B cell (primary cell): ENCODE data around the gene NEU4. TPM values are rescaled to one million over a fixed set of nuclear protein-coding genes. Genes with fewer than 3 reads are reported as not detected.

Experiments used
- ATAC-seq: fragments of 200-7000 bp; cut with Tn5 transposase; one replicate; pipeline ENCODE4 v1.10.0; 2021; ENCODE audit warnings: low read depth, mild to moderate bottlenecking, moderate number of reproducible peaks, moderate library complexity
- CTCF ChIA-PET: fragments of 350-600 bp; sonication (Branson Sonifier 250); formaldehyde crosslinking; loops from one replicate; lab custom pipeline; 2021; ENCODE audit warnings: antibody characterized with exemption, inconsistent platforms; lab: Charles Lee
- POLR2A ChIA-PET: fragments of 350-600 bp; sonication (Branson Sonifier 250); formaldehyde crosslinking; loops from one replicate; lab custom pipeline; 2021; ENCODE audit warnings: antibody characterized with exemption; lab: Charles Lee
- DNase-seq: peaks from one replicate; pipeline ENCODE4 v3.0.0; 2013
- H2AFZ ChIP-seq: 2 replicates; pipeline ENCODE4 v1.6.1; 2012; ENCODE audit warnings: mild to moderate bottlenecking, low read depth, low read length; ENCODE audit not compliant: insufficient read depth, poor library complexity, severe bottlenecking
- H3K27ac ChIP-seq, 2 donors: 1 replicate in 1 of 2; 2 replicates in 1 of 2; pipeline ENCODE4 v1.5.1; 2012 to 2013; ENCODE audit warnings: low read length in 2 of 2, mild to moderate bottlenecking in 2 of 2, moderate library complexity in 1 of 2
- H3K27me3 ChIP-seq, 4 experiments: fragments of 200-600 bp in 1 of 4; sonication (generic) in 1 of 4; replicated peaks in 1 of 4; 1 replicate in 2 of 4; 2 replicates in 2 of 4; pipeline versions ENCODE4 v1.6.1 to v1.7.0; 2013 to 2016; ENCODE audit warnings: low read length in 3 of 4, mild to moderate bottlenecking in 2 of 4, mixed read lengths in 1 of 4, moderate library complexity in 1 of 4; ENCODE audit not compliant: insufficient read depth in 4 of 4, control insufficient read depth in 3 of 4; ENCODE audit errors: control extremely low read depth in 1 of 4
- H3K36me3 ChIP-seq, 2 experiments: replicated peaks in 1 of 2; 1 replicate in 1 of 2; 2 replicates in 1 of 2; pipeline versions ENCODE4 v1.6.1 to v1.7.1; 2013; ENCODE audit warnings: low read length in 1 of 2; ENCODE audit not compliant: insufficient read depth in 2 of 2, control insufficient read depth in 1 of 2; ENCODE audit errors: control extremely low read depth in 1 of 2, extremely low read depth in 1 of 2
- H3K4me1 ChIP-seq, 2 donors: fragments of 200-600 bp in 1 of 2; sonication (generic) in 1 of 2; 1 replicate in 1 of 2; 2 replicates in 1 of 2; pipeline versions ENCODE4 v1.5.1 to v1.6.1; 2013 to 2017; ENCODE audit warnings: low read length in 2 of 2; ENCODE audit not compliant: control insufficient read depth in 2 of 2, insufficient read depth in 2 of 2
- H3K4me2 ChIP-seq: replicated peaks from 2 replicates; pipeline ENCODE3; 2012; ENCODE audit warnings: mild to moderate bottlenecking, low read depth, low read length; ENCODE audit not compliant: poor library complexity, severe bottlenecking
- H3K4me3 ChIP-seq, 5 experiments: fragments of 200-600 bp in 1 of 5; sonication (generic) in 1 of 5; 1 replicate in 3 of 5; 2 replicates in 2 of 5; pipeline versions ENCODE4 v1.5.1 to v1.7.0; 2011 to 2016; ENCODE audit warnings: low read length in 4 of 5, mild to moderate bottlenecking in 4 of 5, low read depth in 2 of 5, control low read depth in 1 of 5, moderate library complexity in 1 of 5; ENCODE audit not compliant: insufficient read depth in 1 of 5; ENCODE audit errors: control extremely low read depth in 1 of 5, extremely low read depth in 1 of 5
- H3K79me2 ChIP-seq: fragments of 200-600 bp; sonication (generic); one replicate; pipeline ENCODE4 v1.6.0; 2016; ENCODE audit warnings: low read length; ENCODE audit not compliant: control insufficient read depth, insufficient read depth
- H3K9ac ChIP-seq: fragments of 200-600 bp; sonication (generic); 2 replicates; pipeline ENCODE4 v1.6.1; 2017; ENCODE audit warnings: mild to moderate bottlenecking, low read length, moderate library complexity
- H3K9me3 ChIP-seq, 3 donors: one replicate each; pipeline versions ENCODE4 v1.6.1 to v1.7.1; 2013; ENCODE audit warnings: low read length in 2 of 3; ENCODE audit not compliant: control insufficient read depth in 2 of 3, insufficient read depth in 1 of 3; ENCODE audit errors: control extremely low read depth in 1 of 3
- H4K20me1 ChIP-seq: 2 replicates; pipeline ENCODE4 v1.6.0; 2012; ENCODE audit warnings: mild to moderate bottlenecking, low read length; ENCODE audit not compliant: insufficient read depth, control insufficient read depth, poor library complexity, severe bottlenecking
- H3K27ac Mint-ChIP-seq: one replicate; pipeline ENCODE4 v1.8.0; 2021; ENCODE audit warnings: mixed read lengths
- H3K27me3 Mint-ChIP-seq: one replicate; pipeline ENCODE4 v1.8.0; 2021; ENCODE audit warnings: mixed read lengths
- H3K4me1 Mint-ChIP-seq: one replicate; pipeline ENCODE4 v1.8.0; 2021; ENCODE audit warnings: mixed read lengths
- H3K4me3 Mint-ChIP-seq: one replicate; pipeline ENCODE4 v1.8.0; 2021; ENCODE audit warnings: mixed read lengths
- H3K9me3 Mint-ChIP-seq: one replicate; pipeline ENCODE4 v1.8.0; 2022; ENCODE audit warnings: mixed read lengths; ENCODE audit not compliant: insufficient read depth
- CTCF ChIP-seq: fragments of 200-600 bp; IDR thresholded peaks from one replicate; pipeline ENCODE4 v1.8.0; 2022; ENCODE audit warnings: antibody characterized with exemption, mild to moderate bottlenecking
- EZH2 ChIP-seq: IDR thresholded peaks from 2 replicates; pipeline ENCODE4 v1.6.1; 2012; ENCODE audit warnings: borderline replicate concordance, low read depth, mild to moderate bottlenecking, moderate library complexity, low read length; ENCODE audit not compliant: insufficient read depth, poor library complexity, severe bottlenecking
- WGBS: methylation state at CpG from one replicate; pipeline ENCODE4 v1.1.5; 2013; ENCODE audit warnings: missing lambda C conversion rate; ENCODE audit not compliant: insufficient coverage; 5-methylcytosine and 5-hydroxymethylcytosine counted together
- intact Hi-C: fragments of 100-400 bp; cut with micrococcal nuclease; formaldehyde crosslinking; loops from one replicate; pipeline ENCODE4 v1.10.0; 2022
- polyA plus RNA-seq: library from polyadenylated mRNA; depleted of rRNA; stranded (reverse); fragments of >200 nt; gene quantifications from 2 replicates; pipeline ENCODE4 v1.2.3, GENCODE V29; 2012
- total RNA-seq, 2 donors: library from RNA; stranded (reverse); fragments of 120-200 nt in 1 of 2; gene quantifications; 1 replicate in 1 of 2; 2 replicates in 1 of 2; pipeline versions ENCODE4 v1.2.3 to v1.2.4, GENCODE V29; 2013 to 2022

The NEU4 gene
- total and polyA plus RNA-seq, 2 donors (not counting 1 experiment from before 2014, with no cell fraction given): 0.19 TPM; not detected in 1

- H2AFZ ChIP-seq: peak within 1 kb of the TSS; percentile 20
- peak within 1 kb of the TSS; percentile 81 for H3K4me3 Mint-ChIP-seq
- CTCF ChIA-PET: no interaction called here
- peak within 1 kb of the TSS; percentile 88 for H3K27ac Mint-ChIP-seq
- 89% methylated on average over 20 of the region's 28 CpGs for WGBS
- peak; percentile 47 for DNase-seq
- peaks cover 0 to 29% (median 12%) of the 10 kb centered on the region in 4 experiments for H3K27me3 ChIP-seq
- H4K20me1 ChIP-seq: no peaks in the 10 kb centered on the region
- H3K4me1 ChIP-seq: peaks cover 24 to 40% of the 10 kb centered on the region in 2 donors
- intact Hi-C loops: loop anchor here (1.0 kb wide), 1 partner anchor 14 kb away; no protein-coding TSS in a partner anchor
- POLR2A ChIA-PET: interaction anchor here (1.3 to 1.5 kb wide), 2 partner anchors 10 to 14 kb away, joined by 3 to 8 read pairs; no protein-coding TSS in a partner anchor
- H3K4me2 ChIP-seq: peak within 1 kb of the TSS; percentile 74
- no peaks in the 10 kb centered on the region for H3K36me3 ChIP-seq
- H3K9ac ChIP-seq: peak within 1 kb of the TSS; percentile 32
- peaks cover 0 to 5% (median 0%) of the 10 kb centered on the region in 3 donors for H3K9me3 ChIP-seq
- H3K9me3 Mint-ChIP-seq: no peaks in the 10 kb centered on the region
- H3K27ac ChIP-seq: peak within 1 kb of the TSS; percentile 28 to 44
- H3K4me3 ChIP-seq: peak within 1 kb of the TSS in 3 of 5 experiments; percentile 15 to 52 (median 21)
- no peak for TF ChIP-seq EZH2
- TF ChIP-seq CTCF: no peak
- H3K27me3 Mint-ChIP-seq: peaks cover 13% of the 10 kb centered on the region
- H3K79me2 ChIP-seq: no peaks in the 10 kb centered on the region
- peaks cover 31% of the 10 kb centered on the region for H3K4me1 Mint-ChIP-seq
- ATAC-seq: peak; percentile 51
Measured at GRCh38 chr2:241858206-241859016, 49.4 kb downstream of the NEU4 start, which contains the start of gene PDCD1. Gene PDCD1 (minus strand): TSS chr2:241858894. CDS start chr2:241858838, 56 bp downstream.
